PC-9 (cell line): ENCODE measurements around the gene GLCCI1. TPM values are rescaled to one million over a fixed set of nuclear protein-coding genes. Genes with fewer than 3 reads are reported as not detected.

Experiments
- BruUV-seq: library from RNA; stranded (reverse); fragments of 400-500 nt; replicated peaks from 2 replicates; lab custom pipeline; 2021; lab: Mats Ljungman, UMichigan
- CTCF ChIA-PET: fragments of 300-600 bp; sonication (Branson Sonifier 250); formaldehyde crosslinking; loops from one replicate; lab custom pipeline; 2022; ENCODE audit warnings: antibody characterized with exemption; lab: Charles Lee
- POLR2A ChIA-PET: fragments of 300-600 bp; sonication (Branson Sonifier 250); formaldehyde crosslinking; loops from one replicate; lab custom pipeline; 2022; ENCODE audit warnings: antibody characterized with exemption; ENCODE audit not compliant: unreplicated experiment; lab: Charles Lee
- DNase-seq, 2 experiments: peaks; one replicate each; pipeline versions ENCODE4 v3.0.0 to v3.0.0-alpha.2; 2015 to 2022; ENCODE audit warnings: mixed read lengths in 1 of 2
- H2AFZ ChIP-seq: fragments of 200-600 bp; sonication (generic); 2 replicates; pipeline ENCODE4 v1.8.1; 2017; ENCODE audit warnings: antibody characterized with exemption
- H3F3A ChIP-seq: fragments of 200-600 bp; sonication (generic); 2 replicates; pipeline ENCODE4 v1.8.1; 2017; ENCODE audit warnings: antibody characterized with exemption, mild to moderate bottlenecking, low read depth; ENCODE audit not compliant: insufficient read depth
- H3K27ac ChIP-seq: fragments of 200-600 bp; sonication (generic); 2 replicates; pipeline ENCODE4 v1.6.1; 2016; ENCODE audit warnings: mixed run types
- H3K27me3 ChIP-seq: fragments of 200-600 bp; sonication (generic); 2 replicates; pipeline ENCODE4 v1.6.1; 2016; ENCODE audit warnings: low read depth, mixed run types; ENCODE audit not compliant: insufficient read depth
- H3K36me3 ChIP-seq: fragments of 200-600 bp; sonication (generic); 2 replicates; pipeline ENCODE4 v1.6.1; 2016; ENCODE audit warnings: low read depth, mixed run types
- H3K4me1 ChIP-seq: fragments of 200-600 bp; sonication (generic); replicated peaks from 2 replicates; pipeline ENCODE4 v1.6.1; 2016; ENCODE audit warnings: mixed run types; ENCODE audit not compliant: insufficient read depth
- H3K4me2 ChIP-seq: fragments of 200-600 bp; sonication (generic); 2 replicates; pipeline ENCODE4 v1.6.1; 2017; ENCODE audit warnings: mixed run types
- H3K4me3 ChIP-seq: fragments of 200-600 bp; sonication (generic); 2 replicates; pipeline ENCODE4 v1.6.1; 2016; ENCODE audit warnings: mixed run types
- H3K79me2 ChIP-seq: fragments of 200-600 bp; sonication (generic); 2 replicates; pipeline ENCODE4 v1.6.1; 2017; ENCODE audit warnings: low read depth, mixed run types
- H3K9me2 ChIP-seq: fragments of 200-600 bp; sonication (generic); 2 replicates; pipeline ENCODE4 v1.8.1; 2017; ENCODE audit warnings: mild to moderate bottlenecking; ENCODE audit not compliant: insufficient read depth
- H3K9me3 ChIP-seq: fragments of 200-600 bp; sonication (generic); 2 replicates; pipeline ENCODE4 v1.8.1; 2016; ENCODE audit warnings: low read depth; ENCODE audit not compliant: insufficient read depth
- H4K20me1 ChIP-seq: fragments of 200-600 bp; sonication (generic); 2 replicates; pipeline ENCODE4 v1.8.1; 2017; ENCODE audit not compliant: insufficient read depth
- CTCF ChIP-seq: fragments of 200-600 bp; sonication (generic); conservative IDR thresholded peaks from 2 replicates; pipeline ENCODE4 v1.6.1; 2017; ENCODE audit warnings: mixed run types, antibody characterized with exemption, mild to moderate bottlenecking, moderate library complexity
- EZH2 ChIP-seq: fragments of 200-600 bp; sonication (generic); IDR thresholded peaks from 2 replicates; pipeline ENCODE4 v1.8.0; 2017; ENCODE audit warnings: antibody characterized with exemption, low read depth
- intact Hi-C: fragments of 100-400 bp; cut with micrococcal nuclease; formaldehyde crosslinking; loops from one replicate; pipeline ENCODE4 v1.10.0; 2022; ENCODE audit not compliant: unreplicated experiment
- total RNA-seq: library from RNA; stranded (reverse); gene quantifications from 2 replicates; pipeline ENCODE4 v1.2.3, GENCODE V29; 2021

The GLCCI1 gene
- total RNA-seq, 1 experiment from 2014 or later, result 42.1 TPM

GRCh38 chr7:7938471-7938870, 30.1 kb upstream of the GLCCI1 start:
- no peak overlapping the region for H2AFZ ChIP-seq
- TF ChIP-seq EZH2 (no peak), CTCF (no peak)
- intact Hi-C loops, result no loop called here
- BruUV-seq, result no TSS peak
- no peak overlapping the region for H3K4me3 ChIP-seq
- no peaks in the 10 kb centered on the region for H3K4me1 ChIP-seq
- no peaks in the 10 kb centered on the region for H4K20me1 ChIP-seq
- ChIA-PET CTCF (no interaction called here), POLR2A (no interaction called here)
- no peak overlapping the region for H3K27ac ChIP-seq
- H3K9me3 ChIP-seq, result no peaks in the 10 kb centered on the region
- no peaks in the 10 kb centered on the region for H3K36me3 ChIP-seq
- H3K27me3 ChIP-seq, result no peaks in the 10 kb centered on the region
- H3K9me2 ChIP-seq, result no peaks in the 10 kb centered on the region
- H3F3A ChIP-seq, result no peaks in the 10 kb centered on the region
- no peaks in the 10 kb centered on the region for H3K79me2 ChIP-seq
- no peak for DNase-seq
- no peak overlapping the region for H3K4me2 ChIP-seq

GRCh38 chr7:7943951-7944350, 24.6 kb upstream of the GLCCI1 start:
- no peak overlapping the region for H3K4me2 ChIP-seq
- no peak overlapping the region for H3K4me3 ChIP-seq
- peaks cover 29% of the 10 kb centered on the region for H3K4me1 ChIP-seq
- no peaks in the 10 kb centered on the region for H3K27me3 ChIP-seq
- intact Hi-C loops, result no loop called here
- TF ChIP-seq CTCF (no peak), EZH2 (no peak)
- H3K27ac ChIP-seq, result no peak overlapping the region
- peaks cover 15% of the 10 kb centered on the region; the same call in 1 of the 2 replicates for H3F3A ChIP-seq
- CTCF ChIA-PET, result no interaction called here
- no TSS peak for BruUV-seq
- H2AFZ ChIP-seq, result no peak overlapping the region
- no peaks in the 10 kb centered on the region for H3K36me3 ChIP-seq
- H3K79me2 ChIP-seq, result no peaks in the 10 kb centered on the region
- no peaks in the 10 kb centered on the region for H3K9me3 ChIP-seq
- POLR2A ChIA-PET, result no interaction called here
- H4K20me1 ChIP-seq, result no peaks in the 10 kb centered on the region
- no peak for DNase-seq
- no peaks in the 10 kb centered on the region for H3K9me2 ChIP-seq

- no peak overlapping the region for H3K4me3 ChIP-seq
- H3K4me2 ChIP-seq, result no peak overlapping the region
- no peak for DNase-seq
- BruUV-seq, result no TSS peak
- CTCF ChIA-PET, result no interaction called here
- peaks cover 15% of the 10 kb centered on the region; the same call in 1 of the 2 replicates for H3F3A ChIP-seq
- no peaks in the 10 kb centered on the region for H3K9me2 ChIP-seq
- intact Hi-C loops, result no loop called here
- no peaks in the 10 kb centered on the region for H3K9me3 ChIP-seq
- no peak overlapping the region for H3K27ac ChIP-seq
- H3K27me3 ChIP-seq, result no peaks in the 10 kb centered on the region
- no peak for TF ChIP-seq CTCF
- no peak for TF ChIP-seq EZH2
- no peak overlapping the region for H2AFZ ChIP-seq
- H3K79me2 ChIP-seq, result no peaks in the 10 kb centered on the region
- H3K4me1 ChIP-seq, result peaks cover 29% of the 10 kb centered on the region
- POLR2A ChIA-PET, result no interaction called here
- H4K20me1 ChIP-seq, result no peaks in the 10 kb centered on the region
- no peaks in the 10 kb centered on the region for H3K36me3 ChIP-seq
These were observed 23.8 kb upstream of the GLCCI1 start for GRCh38 chr7:7944619-7945282.
